Uterus (tissue), 4 donors: ENCODE measurements around the gene DMRTB1. TPM values are rescaled to one million over a fixed set of nuclear protein-coding genes. Genes with fewer than 3 reads are reported as not detected.

Experiments used
- DNase-seq, 2 donors: peaks; one replicate each; pipeline ENCODE4 v3.0.0-alpha.2; 2019 to 2020
- H3K27ac ChIP-seq, 2 donors: fragments of 200-600 bp; sonication (generic); 1 replicate in 1 of 2; 2 replicates in 1 of 2; pipeline ENCODE4 v1.5.1; 2016 to 2018
- H3K27me3 ChIP-seq, 2 donors: fragments of 200-600 bp; sonication (generic); one replicate each; pipeline ENCODE4 v1.5.1; 2018 to 2019; ENCODE audit warnings: control low read depth in 1 of 2
- H3K36me3 ChIP-seq, 2 donors: fragments of 200-600 bp; sonication (generic); one replicate each; pipeline ENCODE4 v1.5.1; 2019; ENCODE audit warnings: control low read depth in 1 of 2
- H3K4me1 ChIP-seq, 2 donors: fragments of 200-600 bp; sonication (generic); one replicate each; pipeline ENCODE4 v1.5.1; 2018 to 2019; ENCODE audit warnings: control low read depth in 1 of 2
- H3K4me3 ChIP-seq, 2 donors: fragments of 200-600 bp; sonication (generic); 1 replicate in 1 of 2; 2 replicates in 1 of 2; pipeline ENCODE4 v1.5.1; 2018 to 2019; ENCODE audit warnings: mild to moderate bottlenecking in 1 of 2
- H3K9me3 ChIP-seq, 2 donors: fragments of 200-600 bp; sonication (generic); one replicate each; pipeline ENCODE4 v1.5.1; 2019; ENCODE audit warnings: control low read depth in 1 of 2
- CTCF ChIP-seq, 4 experiments: fragments of 200-600 bp in 2 of 4; fragments of 450-650 bp in 2 of 4; sonication (generic) in 2 of 4; IDR thresholded peaks; one replicate each; pipeline ENCODE4 v1.5.1; 2016 to 2019; ENCODE audit warnings: antibody characterized with exemption in 4 of 4, mild to moderate bottlenecking in 2 of 4, moderate library complexity in 1 of 4
- POLR2A ChIP-seq, 2 donors: fragments of 450-650 bp; IDR thresholded peaks; one replicate each; pipeline ENCODE4 v1.6.1; 2016; ENCODE audit warnings: antibody characterized with exemption in 2 of 2, mild to moderate bottlenecking in 1 of 2, moderate library complexity in 1 of 2
- intact Hi-C: fragments of 100-400 bp; cut with DNase I; formaldehyde crosslinking; loops from one replicate; pipeline ENCODE4 v1.15.1; 2023; ENCODE audit warnings: low total_unique reads
- total RNA-seq, 4 donors: library from RNA; depleted of rRNA in 3 of 4; stranded (reverse); fragments of >200 nt in 3 of 4; gene quantifications; one replicate each; pipeline versions ENCODE4 v1.1.0 to v1.2.4, GENCODE V29; 2014 to 2023
- donor health status: DM: yes; HTN: yes; CAD: no.

The DMRTB1 gene
- total RNA-seq, 4 donors from 2014 or later: not detected

DNA sequence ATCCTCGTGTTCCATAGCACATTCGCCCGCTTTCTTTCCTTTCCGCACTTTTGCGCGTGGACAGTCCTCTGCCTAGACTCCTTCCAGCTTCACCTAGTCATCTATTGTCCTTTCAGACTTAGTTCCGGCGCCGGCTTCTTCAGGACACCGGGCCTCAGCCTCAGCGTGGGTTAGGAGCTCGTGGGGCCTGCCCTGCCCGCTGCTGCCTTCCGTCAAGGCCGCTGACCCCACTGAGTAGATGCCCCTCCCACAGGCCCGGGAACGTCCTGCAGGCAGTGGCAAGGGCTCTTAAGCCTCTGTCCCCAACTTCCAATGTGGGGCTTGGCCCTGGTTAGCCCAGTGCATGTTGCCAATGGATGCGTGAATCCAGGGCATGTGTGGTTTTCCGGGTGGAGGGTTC, 11.4 kb downstream of the DMRTB1 start:
- Histone ChIP-seq H3K27ac (no peak overlapping the region), H3K4me1 (peaks cover 0 to 3% of the 10 kb centered on the region in 2 donors), H3K36me3 (no peaks in the 10 kb centered on the region), H3K4me3 (no peak overlapping the region), H3K9me3 (no peaks in the 10 kb centered on the region), H3K27me3 (no peaks in the 10 kb centered on the region)
- no peak for DNase-seq
- TF ChIP-seq POLR2A (IDR thresholded peaks at IDR 0.05) (no peak), CTCF (IDR thresholded peaks at IDR 0.05) (no peak)
- intact Hi-C loops: no loop called here

DNA sequence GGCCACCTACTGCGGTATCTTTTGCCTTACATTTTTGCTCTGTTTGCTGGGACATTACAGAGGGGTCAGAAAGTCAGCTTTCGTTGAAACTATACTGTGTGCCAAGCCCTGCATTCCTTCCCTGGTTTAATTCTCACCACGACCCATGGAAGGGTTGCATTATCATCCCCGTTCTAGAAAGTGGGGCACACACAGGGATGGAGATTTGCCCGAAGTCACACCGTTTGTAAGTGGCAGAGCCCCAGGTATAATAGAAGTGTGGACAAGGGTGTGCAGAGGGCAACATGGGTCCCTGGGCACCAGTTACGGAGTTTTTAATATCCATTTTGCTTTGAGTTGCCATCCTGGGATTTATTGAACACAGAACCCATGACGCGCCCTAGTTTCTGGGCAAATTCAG, 11.8 kb downstream of the DMRTB1 start:
- Histone ChIP-seq H3K4me3 (no peak overlapping the region), H3K36me3 (no peaks in the 10 kb centered on the region), H3K4me1 (peaks cover 0 to 3% of the 10 kb centered on the region in 2 donors), H3K27ac (no peak overlapping the region), H3K9me3 (no peaks in the 10 kb centered on the region), H3K27me3 (no peaks in the 10 kb centered on the region)
- no peak for DNase-seq
- TF ChIP-seq POLR2A (IDR thresholded peaks at IDR 0.05) (no peak), CTCF (IDR thresholded peaks at IDR 0.05) (no peak)
- intact Hi-C loops: no loop called here

- Histone ChIP-seq H3K27me3 (no peaks in the 10 kb centered on the region), H3K9me3 (no peaks in the 10 kb centered on the region), H3K4me1 (peaks cover 0 to 3% of the 10 kb centered on the region in 2 donors), H3K36me3 (no peaks in the 10 kb centered on the region), H3K27ac (no peak overlapping the region), H3K4me3 (no peak overlapping the region)
- DNase-seq: no peak
- intact Hi-C loops: no loop called here
- TF ChIP-seq CTCF (IDR thresholded peaks at IDR 0.05) (no peak), POLR2A (IDR thresholded peaks at IDR 0.05) (no peak)
These were observed 14.3 kb downstream of the DMRTB1 start for GRCh38 chr1:53473463-53473862.

DNA sequence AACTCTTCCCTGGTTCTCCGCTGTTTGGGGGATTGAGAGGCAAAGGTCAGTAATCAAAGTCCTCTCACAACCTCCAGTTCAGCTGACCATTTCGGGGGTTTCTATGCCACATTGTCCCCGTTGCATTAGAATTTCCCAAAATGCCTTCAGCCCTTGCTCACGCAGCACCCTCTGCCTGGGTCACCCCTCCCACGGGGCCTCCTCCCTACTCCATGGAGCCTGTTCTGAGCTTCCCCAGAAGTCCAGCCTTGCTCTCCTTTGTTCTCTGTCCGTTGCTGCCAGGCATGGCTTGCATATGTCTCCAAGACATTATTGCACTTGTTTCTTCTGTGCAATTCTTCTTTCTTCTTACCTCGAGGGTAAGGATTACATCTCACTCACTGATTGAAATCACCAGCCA, 16.5 kb downstream of the DMRTB1 start:
- TF ChIP-seq POLR2A (IDR thresholded peaks at IDR 0.05) (no peak), CTCF (IDR thresholded peaks at IDR 0.05) (no peak)
- Histone ChIP-seq H3K4me3 (no peak overlapping the region), H3K36me3 (no peaks in the 10 kb centered on the region), H3K27ac (no peak overlapping the region), H3K4me1 (no peaks in the 10 kb centered on the region), H3K9me3 (no peaks in the 10 kb centered on the region), H3K27me3 (no peaks in the 10 kb centered on the region)
- no peak for DNase-seq
- intact Hi-C loops: no loop called here

DNA sequence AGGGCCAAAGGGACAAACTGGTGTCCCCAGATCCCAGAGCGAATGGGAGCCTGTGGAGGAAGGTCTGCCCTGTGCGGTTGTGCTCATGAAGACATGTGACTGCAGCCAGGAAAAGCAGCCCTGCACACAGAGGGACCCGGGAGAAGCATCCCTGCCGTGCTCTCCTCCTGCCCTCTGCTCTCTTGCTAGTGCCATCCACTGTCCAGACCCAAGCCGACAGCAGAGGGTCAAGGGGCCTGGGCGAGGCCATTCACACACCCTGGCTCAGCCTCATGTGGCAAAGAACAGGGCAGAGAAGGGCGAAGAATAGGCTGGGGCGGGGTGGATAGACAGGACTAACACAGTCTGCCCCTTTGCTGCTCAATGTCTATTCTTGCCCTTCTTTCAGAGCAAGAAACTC, 17.4 kb downstream of the DMRTB1 start:
- intact Hi-C loops: no loop called here
- no peak overlapping the region for H3K4me3 ChIP-seq
- no peak overlapping the region for H3K27ac ChIP-seq
- H3K36me3 ChIP-seq: no peaks in the 10 kb centered on the region
- no peaks in the 10 kb centered on the region for H3K9me3 ChIP-seq
- no peaks in the 10 kb centered on the region for H3K4me1 ChIP-seq
- H3K27me3 ChIP-seq: no peaks in the 10 kb centered on the region
- DNase-seq: no peak
- TF ChIP-seq CTCF (IDR thresholded peaks at IDR 0.05): no peak
- no peak for TF ChIP-seq POLR2A (IDR thresholded peaks at IDR 0.05)
